ENCODE measurements around the gene FGR.

Gene FGR

DNA sequence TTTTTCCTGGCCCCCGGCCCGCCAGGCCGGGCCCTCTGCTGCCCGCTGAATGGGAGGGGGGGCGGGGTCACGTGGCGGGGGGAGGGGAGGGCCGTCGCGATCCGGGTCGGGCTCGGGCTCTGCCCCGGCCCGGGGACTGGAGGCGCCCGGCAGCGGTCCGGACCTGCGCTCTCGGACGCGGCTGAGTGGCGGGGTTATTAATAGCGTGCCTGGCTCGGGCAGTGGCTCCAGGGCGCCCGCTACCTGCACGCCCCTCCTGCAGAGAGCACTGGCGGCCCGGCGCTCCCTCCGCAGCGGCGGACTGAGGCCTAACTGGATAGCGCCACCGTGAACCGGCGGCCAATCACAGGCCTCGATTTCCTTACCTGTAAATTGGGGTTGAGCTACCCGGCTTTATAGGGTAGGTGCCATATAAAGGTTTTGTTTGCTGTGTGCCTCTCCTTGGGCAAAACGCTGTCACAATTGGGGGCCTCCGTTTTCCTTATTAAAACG is 59.1 kb downstream of the FGR start:
- H3K4me3 ChIP-seq (ENCODE audit: insufficient read length, low read depth), result peak overlapping the region; percentile 0
- peak overlapping the region; percentile 77 for H3K9ac ChIP-seq (ENCODE audit: insufficient read length, low read depth)
- no peak for DNase-seq (ENCODE audit: low read depth, low spot score)

DNA sequence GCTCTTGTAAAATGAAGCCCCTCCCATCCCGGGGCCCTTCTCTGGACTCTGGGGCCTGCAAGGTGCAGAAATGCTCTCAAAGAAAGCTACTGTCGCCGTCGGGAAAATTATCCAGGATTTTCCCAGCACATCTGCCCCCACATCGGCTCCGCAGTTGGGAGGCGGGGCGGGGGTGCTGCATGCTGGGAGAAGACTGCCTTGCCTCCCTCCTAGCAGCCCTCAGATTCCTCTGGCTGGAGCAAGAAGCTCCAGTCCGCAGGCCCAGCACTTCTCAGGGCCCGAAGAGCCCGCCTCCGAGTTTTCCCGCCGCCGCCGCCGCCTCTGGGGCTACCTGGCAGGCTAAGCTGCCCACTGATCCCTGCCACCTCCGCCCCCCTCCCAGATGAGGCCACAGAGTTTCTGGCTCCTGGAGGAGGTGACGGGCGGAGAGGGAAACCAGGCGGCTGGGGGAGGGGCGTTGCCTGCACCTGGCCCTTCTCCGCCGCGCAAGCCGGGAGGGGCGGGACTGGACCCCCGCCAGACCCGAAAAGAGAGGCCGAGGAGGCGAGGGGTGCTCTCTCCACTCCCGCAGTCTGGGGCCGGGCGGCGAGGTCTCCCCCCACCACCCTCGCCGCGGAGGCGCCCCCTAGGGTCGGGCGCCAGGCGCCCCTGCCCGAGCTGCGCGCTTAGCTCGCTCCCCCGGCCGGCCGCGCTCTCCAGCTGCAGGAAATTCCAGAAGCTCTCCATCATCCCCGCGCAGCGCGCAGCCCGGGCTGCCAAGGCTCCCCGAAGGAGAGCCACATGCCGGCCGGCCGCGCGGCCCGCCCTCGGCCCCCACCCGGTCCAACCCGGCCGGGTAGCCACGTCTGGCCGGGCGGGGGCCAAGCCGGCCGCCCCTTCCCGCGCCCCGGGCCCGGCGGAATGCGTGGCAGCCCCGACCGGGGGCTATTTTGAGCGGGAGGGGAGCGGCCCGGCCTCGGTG is 59.8 kb downstream of the FGR start:
- TF ChIP-seq ZNF274 (IDR thresholded peaks at IDR 0.05; ENCODE audit: low read depth, low read length) (no peak), SUZ12 (IDR thresholded peaks at IDR 0.05; ENCODE audit: extremely low read depth, insufficient read depth, insufficient read length) (no peak), YY1 (IDR thresholded peaks at IDR 0.05; ENCODE audit: insufficient read depth, insufficient read length) (no peak)
- H3K36me3 ChIP-seq (ENCODE audit: insufficient read depth, insufficient read length, low read length), result peaks cover 12% of the 10 kb centered on the region
- peak overlapping the region; percentile 77 for H3K9ac ChIP-seq (ENCODE audit: insufficient read length, low read depth)
- peak; percentile 89 for DNase-seq (ENCODE audit: low read depth, low spot score)
- no peaks in the 10 kb centered on the region for H3K9me3 ChIP-seq (ENCODE audit: insufficient read depth, low read length)
- peak overlapping the region; percentile 29 for H3K4me3 ChIP-seq (ENCODE audit: insufficient read length, low read depth)
- H3K27me3 ChIP-seq (ENCODE audit: insufficient read depth, insufficient read length), result no peaks in the 10 kb centered on the region
- peaks cover 52% of the 10 kb centered on the region for H3K4me1 ChIP-seq (ENCODE audit: insufficient read depth, insufficient read length)

More for the DNA sequence above, 59.1 kb downstream of the FGR start:
- no peaks in the 10 kb centered on the region for H3K9me3 ChIP-seq (ENCODE audit: insufficient read depth, low read length)
- no peak for TF ChIP-seq YY1 (IDR thresholded peaks at IDR 0.05; ENCODE audit: insufficient read depth, insufficient read length)
- TF ChIP-seq SUZ12 (IDR thresholded peaks at IDR 0.05; ENCODE audit: extremely low read depth, insufficient read depth, insufficient read length), result no peak
- TF ChIP-seq ZNF274 (IDR thresholded peaks at IDR 0.05; ENCODE audit: low read depth, low read length), result no peak
- H3K36me3 ChIP-seq (ENCODE audit: insufficient read depth, insufficient read length, low read length), result peaks cover 15% of the 10 kb centered on the region
- H3K27me3 ChIP-seq (ENCODE audit: insufficient read depth, insufficient read length), result no peaks in the 10 kb centered on the region
- H3K4me1 ChIP-seq (ENCODE audit: insufficient read depth, insufficient read length), result peaks cover 45% of the 10 kb centered on the region

DNA sequence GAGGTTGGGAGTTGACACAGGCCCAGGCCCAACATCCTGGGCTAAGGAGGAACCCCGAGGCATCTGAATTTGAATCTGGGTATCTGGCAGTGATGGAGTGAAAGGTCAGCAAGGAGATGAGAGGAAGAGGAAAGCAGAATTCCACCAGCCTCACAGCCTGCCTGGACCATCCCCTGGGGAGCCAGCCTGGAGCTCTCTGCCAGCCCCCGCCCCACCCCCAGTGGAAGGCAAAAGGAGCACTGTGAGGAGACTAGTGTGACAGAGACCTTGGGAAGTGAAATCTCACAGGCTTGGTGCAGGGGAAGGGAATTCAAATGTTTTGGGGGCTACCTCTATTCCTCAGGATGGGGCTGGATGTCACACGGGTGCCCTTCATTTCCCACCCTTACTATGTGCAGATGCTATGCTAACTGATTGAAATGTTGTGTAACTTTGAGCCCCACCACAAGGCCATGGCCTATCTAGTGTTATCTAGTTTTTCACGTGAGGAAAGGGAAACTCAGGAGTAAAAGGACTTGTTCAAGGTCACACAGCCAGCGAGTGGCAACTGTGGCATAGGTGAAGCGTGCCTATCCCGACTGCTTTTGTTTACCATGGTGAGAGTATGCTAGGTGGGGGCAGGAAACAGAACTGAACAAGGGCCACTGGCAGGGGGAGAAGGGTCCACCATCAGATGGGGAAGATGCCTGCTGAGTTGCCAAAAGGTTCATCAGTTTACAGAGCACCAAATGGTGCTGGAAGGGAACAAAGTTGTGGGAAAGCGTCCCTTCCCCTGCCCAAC is 60.8 kb downstream of the FGR start:
- Histone ChIP-seq H3K27me3 (ENCODE audit: insufficient read depth, insufficient read length) (no peaks in the 10 kb centered on the region), H3K9me3 (ENCODE audit: insufficient read depth, low read length) (no peaks in the 10 kb centered on the region), H3K4me3 (ENCODE audit: insufficient read length, low read depth) (peak overlapping the region; percentile 16), H3K4me1 (ENCODE audit: insufficient read depth, insufficient read length) (peaks cover 61% of the 10 kb centered on the region), H3K36me3 (ENCODE audit: insufficient read depth, insufficient read length, low read length) (peaks cover 12% of the 10 kb centered on the region), H3K9ac (ENCODE audit: insufficient read length, low read depth) (peak overlapping the region; percentile 77)
- DNase-seq (ENCODE audit: low read depth, low spot score), result no peak
- TF ChIP-seq YY1 (IDR thresholded peaks at IDR 0.05; ENCODE audit: insufficient read depth, insufficient read length), result no peak

DNA sequence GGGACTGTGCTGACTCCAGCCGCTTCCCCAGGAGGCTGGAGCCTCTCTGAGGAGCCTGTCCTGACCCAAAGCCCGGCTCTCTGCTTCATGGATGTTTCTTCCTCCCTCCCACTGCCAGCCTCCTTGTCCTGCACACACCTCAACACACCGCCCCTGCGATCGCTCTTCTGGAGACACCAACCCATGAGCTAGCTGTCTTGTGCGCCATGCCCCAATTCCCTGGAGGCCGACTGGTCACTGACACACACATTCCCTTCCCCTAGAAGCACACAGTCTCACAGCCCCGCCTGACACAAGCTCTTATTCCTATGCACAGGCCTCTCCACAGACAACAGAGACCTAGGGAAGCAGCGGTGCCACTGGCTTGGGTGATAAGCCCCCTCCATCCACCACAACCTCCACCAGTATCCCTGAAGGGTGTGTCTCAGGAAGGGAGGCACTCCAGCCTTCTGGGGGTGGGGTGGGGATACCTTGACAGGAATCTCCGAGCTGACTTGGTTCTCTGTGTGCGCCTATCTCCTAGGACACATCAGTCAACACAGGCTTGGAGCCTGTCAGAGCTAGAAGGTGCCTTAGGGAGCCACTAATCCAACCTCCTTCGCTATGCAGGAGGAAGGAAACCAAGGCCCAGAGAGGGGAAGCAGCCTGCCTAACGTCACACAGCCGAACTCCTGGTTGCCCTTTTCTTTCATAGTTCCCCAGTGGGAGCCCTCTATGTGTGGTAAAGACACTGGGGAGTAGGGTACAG is 62.1 kb downstream of the FGR start:
- Histone ChIP-seq H3K9me3 (ENCODE audit: insufficient read depth, low read length) (no peaks in the 10 kb centered on the region), H3K27me3 (ENCODE audit: insufficient read depth, insufficient read length) (no peaks in the 10 kb centered on the region), H3K36me3 (ENCODE audit: insufficient read depth, insufficient read length, low read length) (peaks cover 10% of the 10 kb centered on the region), H3K4me3 (ENCODE audit: insufficient read length, low read depth) (no peak overlapping the region), H3K9ac (ENCODE audit: insufficient read length, low read depth) (peak overlapping the region; percentile 74), H3K4me1 (ENCODE audit: insufficient read depth, insufficient read length) (peaks cover 68% of the 10 kb centered on the region)
- TF ChIP-seq YY1 (IDR thresholded peaks at IDR 0.05; ENCODE audit: insufficient read depth, insufficient read length) (no peak), SUZ12 (IDR thresholded peaks at IDR 0.05; ENCODE audit: extremely low read depth, insufficient read depth, insufficient read length) (no peak), ZNF274 (IDR thresholded peaks at IDR 0.05; ENCODE audit: low read depth, low read length) (no peak)
- DNase-seq (ENCODE audit: low read depth, low spot score), result no peak

DNA sequence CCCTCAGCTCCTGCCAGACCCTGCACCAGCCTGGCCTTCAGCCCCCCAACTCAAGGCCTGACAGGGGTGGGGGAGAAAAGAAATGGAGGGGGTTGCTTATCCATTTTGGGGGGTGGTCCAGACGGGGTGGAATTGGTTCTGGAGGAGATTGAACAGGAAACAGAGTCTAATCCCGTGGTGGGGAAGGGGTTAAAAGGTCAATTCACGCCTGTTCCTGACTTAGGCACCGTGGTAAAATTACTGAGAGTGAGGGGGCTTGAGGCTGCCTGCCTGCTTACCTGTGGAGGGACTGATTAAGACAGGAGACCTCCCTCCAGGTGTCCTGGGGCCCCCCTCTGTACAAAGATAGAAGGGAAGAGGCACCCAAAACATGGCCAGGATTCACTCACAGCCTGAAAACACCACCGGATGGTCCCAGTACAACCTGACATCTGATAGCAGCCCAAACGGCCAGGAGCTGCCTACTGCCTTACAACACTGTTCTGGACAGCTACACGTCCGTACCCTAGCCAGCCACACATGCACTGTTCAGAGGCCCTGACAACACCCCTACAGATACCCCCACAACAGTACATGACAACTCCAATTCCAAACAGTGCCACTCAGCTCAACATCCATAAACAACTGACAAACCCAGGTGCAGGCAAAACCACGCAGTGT is 62.8 kb downstream of the FGR start:
- no peaks in the 10 kb centered on the region for H3K27me3 ChIP-seq (ENCODE audit: insufficient read depth, insufficient read length)
- TF ChIP-seq YY1 (IDR thresholded peaks at IDR 0.05; ENCODE audit: insufficient read depth, insufficient read length), result no peak
- no peak for TF ChIP-seq ZNF274 (IDR thresholded peaks at IDR 0.05; ENCODE audit: low read depth, low read length)
- no peak for TF ChIP-seq SUZ12 (IDR thresholded peaks at IDR 0.05; ENCODE audit: extremely low read depth, insufficient read depth, insufficient read length)
- H3K9me3 ChIP-seq (ENCODE audit: insufficient read depth, low read length), result no peaks in the 10 kb centered on the region
- no peak for DNase-seq (ENCODE audit: low read depth, low spot score)
- H3K36me3 ChIP-seq (ENCODE audit: insufficient read depth, insufficient read length, low read length), result peaks cover 13% of the 10 kb centered on the region
- peak overlapping the region; percentile 74 for H3K9ac ChIP-seq (ENCODE audit: insufficient read length, low read depth)
- H3K4me3 ChIP-seq (ENCODE audit: insufficient read length, low read depth), result peak overlapping the region; percentile 1
- H3K4me1 ChIP-seq (ENCODE audit: insufficient read depth, insufficient read length), result peaks cover 71% of the 10 kb centered on the region

DNA sequence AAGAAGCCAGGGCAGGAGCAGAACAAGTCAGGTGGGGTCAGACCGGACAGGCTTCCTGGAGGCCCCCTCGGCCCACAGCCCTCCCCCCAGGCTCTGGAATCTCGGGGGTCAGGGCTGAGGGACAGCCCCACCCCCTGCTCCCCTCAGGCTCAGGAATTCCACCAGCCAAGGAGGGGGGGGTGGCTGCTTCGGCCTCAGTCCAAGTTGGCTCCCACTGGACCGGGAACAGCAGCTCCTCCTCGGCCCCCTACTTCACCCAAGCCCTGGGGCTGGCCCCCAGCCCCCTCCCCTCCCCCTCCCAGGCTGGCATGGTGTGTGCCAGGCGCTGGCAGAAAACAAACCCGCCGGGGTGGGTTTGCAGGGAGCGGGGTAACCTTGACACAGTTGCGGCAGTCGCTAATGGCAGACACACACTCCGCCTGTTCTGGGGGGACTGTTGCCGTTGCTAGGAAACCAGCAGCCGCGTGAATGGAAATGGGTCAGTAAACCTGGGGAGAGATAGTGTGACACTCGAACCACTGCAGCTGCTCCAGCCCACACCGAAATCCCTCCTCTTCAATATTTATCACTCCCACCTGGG is 63.5 kb downstream of the FGR start:
- H3K36me3 ChIP-seq (ENCODE audit: insufficient read depth, insufficient read length, low read length), result peaks cover 13% of the 10 kb centered on the region
- H3K4me3 ChIP-seq (ENCODE audit: insufficient read length, low read depth), result peak overlapping the region; percentile 1
- no peaks in the 10 kb centered on the region for H3K9me3 ChIP-seq (ENCODE audit: insufficient read depth, low read length)
- peak; percentile 19 for TF ChIP-seq SUZ12 (IDR thresholded peaks at IDR 0.05; ENCODE audit: extremely low read depth, insufficient read depth, insufficient read length)
- TF ChIP-seq ZNF274 (IDR thresholded peaks at IDR 0.05; ENCODE audit: low read depth, low read length), result no peak
- TF ChIP-seq YY1 (IDR thresholded peaks at IDR 0.05; ENCODE audit: insufficient read depth, insufficient read length), result no peak
- peaks cover 71% of the 10 kb centered on the region for H3K4me1 ChIP-seq (ENCODE audit: insufficient read depth, insufficient read length)
- H3K27me3 ChIP-seq (ENCODE audit: insufficient read depth, insufficient read length), result no peaks in the 10 kb centered on the region
- H3K9ac ChIP-seq (ENCODE audit: insufficient read length, low read depth), result peak overlapping the region; percentile 74
- DNase-seq (ENCODE audit: low read depth, low spot score), result no peak

All from NT2/D1 (cell line).